SU-DHL-6 (cell line): ENCODE results near the gene HEMK1.

ENCODE experiments used
- EZH2phosphoT487 ChIP-seq: fragments of 200-600 bp; sonication (generic), shearing (Covaris generic); conservative IDR thresholded peaks from 2 replicates; pipeline ENCODE4 v1.6.1; 2018; ENCODE audit warnings: mild to moderate bottlenecking, antibody characterized with exemption, low read length, moderate library complexity, mixed read lengths
- TF ChIP-seq, protein P1 (sequence below): fragments of 200-600 bp; sonication (generic); IDR thresholded peaks from one replicate; pipeline ENCODE4 v1.5.1; 2017; ENCODE audit warnings: antibody characterized with exemption, mild to moderate bottlenecking, low read length, moderate library complexity; ENCODE audit not compliant: insufficient read depth, poor library complexity, severe bottlenecking

DNA sequence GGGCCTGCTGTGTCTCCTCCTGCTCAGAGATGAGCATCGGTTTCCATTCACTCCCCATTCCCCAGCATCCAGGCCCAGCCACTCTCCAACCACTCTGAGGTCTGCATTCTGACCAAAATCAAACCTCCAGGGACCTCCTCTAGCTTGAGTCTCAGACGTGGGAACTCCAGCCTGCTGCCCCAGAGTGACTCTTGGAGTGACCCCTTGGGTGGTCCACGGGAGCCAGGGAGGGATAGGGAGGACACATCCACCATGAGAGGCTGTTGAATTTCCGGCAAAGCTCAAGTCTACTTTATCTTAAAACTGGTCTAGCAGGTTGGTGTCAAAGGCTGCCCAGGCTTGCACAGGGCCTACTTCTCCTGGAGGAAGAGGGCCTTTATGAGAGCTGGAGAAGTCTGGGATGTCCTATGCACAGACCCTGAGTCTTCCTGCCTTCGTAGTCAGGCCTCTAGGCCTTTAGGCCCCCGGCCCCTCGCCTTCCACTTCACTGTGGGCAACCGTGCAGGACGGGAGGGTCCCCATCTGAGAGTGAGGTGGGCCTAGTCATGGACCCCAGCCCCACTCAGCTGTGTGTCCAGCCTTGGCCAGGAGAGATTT is 33.4 kb downstream of the HEMK1 start:
- TF ChIP-seq, protein P1, sequence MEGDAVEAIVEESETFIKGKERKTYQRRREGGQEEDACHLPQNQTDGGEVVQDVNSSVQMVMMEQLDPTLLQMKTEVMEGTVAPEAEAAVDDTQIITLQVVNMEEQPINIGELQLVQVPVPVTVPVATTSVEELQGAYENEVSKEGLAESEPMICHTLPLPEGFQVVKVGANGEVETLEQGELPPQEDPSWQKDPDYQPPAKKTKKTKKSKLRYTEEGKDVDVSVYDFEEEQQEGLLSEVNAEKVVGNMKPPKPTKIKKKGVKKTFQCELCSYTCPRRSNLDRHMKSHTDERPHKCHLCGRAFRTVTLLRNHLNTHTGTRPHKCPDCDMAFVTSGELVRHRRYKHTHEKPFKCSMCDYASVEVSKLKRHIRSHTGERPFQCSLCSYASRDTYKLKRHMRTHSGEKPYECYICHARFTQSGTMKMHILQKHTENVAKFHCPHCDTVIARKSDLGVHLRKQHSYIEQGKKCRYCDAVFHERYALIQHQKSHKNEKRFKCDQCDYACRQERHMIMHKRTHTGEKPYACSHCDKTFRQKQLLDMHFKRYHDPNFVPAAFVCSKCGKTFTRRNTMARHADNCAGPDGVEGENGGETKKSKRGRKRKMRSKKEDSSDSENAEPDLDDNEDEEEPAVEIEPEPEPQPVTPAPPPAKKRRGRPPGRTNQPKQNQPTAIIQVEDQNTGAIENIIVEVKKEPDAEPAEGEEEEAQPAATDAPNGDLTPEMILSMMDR, result no peak
- no peak for TF ChIP-seq EZH2phosphoT487
